T-helper 1 cell treated with Interleukin-12 subunit alpha and Interleukin-12 subunit beta and Interleukin-4 antibody, amounts not matched to agents 30 μg/mL and 1 μg/mL, for 36 hours (primary cell): ENCODE data around the gene KLHL35.

Source experiments
- H3K27ac Mint-ChIP-seq: one replicate; pipeline ENCODE4 v1.8.0; 2021; ENCODE audit warnings: mild to moderate bottlenecking, mixed read lengths
- H3K27me3 Mint-ChIP-seq: one replicate; pipeline ENCODE4 v1.8.0; 2021; ENCODE audit warnings: low read depth, mixed read lengths
- H3K36me3 Mint-ChIP-seq: one replicate; pipeline ENCODE4 v1.8.0; 2021; ENCODE audit warnings: low read depth, mixed read lengths
- H3K4me1 Mint-ChIP-seq: one replicate; pipeline ENCODE4 v1.8.0; 2021; ENCODE audit warnings: low read depth, mixed read lengths
- H3K4me3 Mint-ChIP-seq: one replicate; pipeline ENCODE4 v1.8.0; 2021; ENCODE audit warnings: mild to moderate bottlenecking, moderate library complexity, mixed read lengths
- H3K9me3 Mint-ChIP-seq: one replicate; pipeline ENCODE4 v1.8.0; 2021; ENCODE audit warnings: mixed read lengths

The KLHL35 gene

GRCh38 chr11:75439026-75439425, 6.0 kb upstream of the KLHL35 start:
- Mint-ChIP-seq H3K36me3 (no peaks in the 10 kb centered on the region), H3K27me3 (no peaks in the 10 kb centered on the region), H3K9me3 (no peaks in the 10 kb centered on the region), H3K4me3 (no peak overlapping the region), H3K27ac (no peak overlapping the region), H3K4me1 (no peaks in the 10 kb centered on the region)

DNA sequence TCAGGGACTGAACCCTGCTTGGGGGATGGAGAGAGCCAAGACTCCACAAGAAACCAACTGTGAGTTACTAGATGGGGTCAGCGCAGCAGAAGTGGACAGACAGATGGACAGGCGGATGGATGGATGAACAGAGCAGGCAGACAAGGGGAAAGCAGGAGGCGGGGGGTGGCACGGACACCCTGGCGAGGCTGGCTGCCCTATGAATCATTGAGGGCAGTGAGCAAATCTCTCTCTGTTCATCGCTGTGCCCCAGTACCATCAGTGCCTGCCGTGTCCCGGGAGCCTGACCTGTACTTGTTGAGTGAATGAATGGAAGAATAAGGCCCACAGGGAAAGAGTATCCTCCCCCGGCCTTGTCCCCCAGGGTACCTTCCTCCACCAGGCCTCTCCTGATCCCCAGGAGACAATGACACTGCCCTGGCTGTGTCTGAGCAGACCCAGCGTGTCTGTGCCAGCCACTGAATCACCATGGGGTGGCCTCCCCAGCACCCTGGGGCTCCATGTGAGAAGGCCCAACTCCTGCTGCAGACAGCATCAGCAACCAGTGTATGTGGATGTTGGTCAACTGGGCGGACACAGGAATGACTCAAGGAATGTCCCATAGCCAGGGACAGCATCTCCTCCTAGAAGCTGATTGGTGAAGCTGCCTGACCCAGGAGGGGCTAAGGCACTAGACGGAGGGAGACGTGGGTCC, 5.1 kb upstream of the KLHL35 start:
- H3K4me1 Mint-ChIP-seq: no peaks in the 10 kb centered on the region
- no peaks in the 10 kb centered on the region for H3K36me3 Mint-ChIP-seq
- H3K4me3 Mint-ChIP-seq: no peak overlapping the region
- peaks cover 7% of the 10 kb centered on the region for H3K27me3 Mint-ChIP-seq
- H3K27ac Mint-ChIP-seq: no peak overlapping the region
- H3K9me3 Mint-ChIP-seq: no peaks in the 10 kb centered on the region

GRCh38 chr11:75436806-75437205, 3.8 kb upstream of the KLHL35 start:
- H3K36me3 Mint-ChIP-seq: peaks cover 2% of the 10 kb centered on the region
- H3K27me3 Mint-ChIP-seq: peaks cover 20% of the 10 kb centered on the region
- H3K4me1 Mint-ChIP-seq: no peaks in the 10 kb centered on the region
- no peak overlapping the region for H3K27ac Mint-ChIP-seq
- H3K4me3 Mint-ChIP-seq: no peak overlapping the region
- no peaks in the 10 kb centered on the region for H3K9me3 Mint-ChIP-seq

- H3K27me3 Mint-ChIP-seq: peaks cover 32% of the 10 kb centered on the region
- no peak overlapping the region for H3K4me3 Mint-ChIP-seq
- H3K36me3 Mint-ChIP-seq: peaks cover 4% of the 10 kb centered on the region
- H3K4me1 Mint-ChIP-seq: peaks cover 7% of the 10 kb centered on the region
- no peaks in the 10 kb centered on the region for H3K9me3 Mint-ChIP-seq
- no peak overlapping the region for H3K27ac Mint-ChIP-seq
These were observed 2.5 kb upstream of the KLHL35 start for GRCh38 chr11:75435571-75435925.

DNA sequence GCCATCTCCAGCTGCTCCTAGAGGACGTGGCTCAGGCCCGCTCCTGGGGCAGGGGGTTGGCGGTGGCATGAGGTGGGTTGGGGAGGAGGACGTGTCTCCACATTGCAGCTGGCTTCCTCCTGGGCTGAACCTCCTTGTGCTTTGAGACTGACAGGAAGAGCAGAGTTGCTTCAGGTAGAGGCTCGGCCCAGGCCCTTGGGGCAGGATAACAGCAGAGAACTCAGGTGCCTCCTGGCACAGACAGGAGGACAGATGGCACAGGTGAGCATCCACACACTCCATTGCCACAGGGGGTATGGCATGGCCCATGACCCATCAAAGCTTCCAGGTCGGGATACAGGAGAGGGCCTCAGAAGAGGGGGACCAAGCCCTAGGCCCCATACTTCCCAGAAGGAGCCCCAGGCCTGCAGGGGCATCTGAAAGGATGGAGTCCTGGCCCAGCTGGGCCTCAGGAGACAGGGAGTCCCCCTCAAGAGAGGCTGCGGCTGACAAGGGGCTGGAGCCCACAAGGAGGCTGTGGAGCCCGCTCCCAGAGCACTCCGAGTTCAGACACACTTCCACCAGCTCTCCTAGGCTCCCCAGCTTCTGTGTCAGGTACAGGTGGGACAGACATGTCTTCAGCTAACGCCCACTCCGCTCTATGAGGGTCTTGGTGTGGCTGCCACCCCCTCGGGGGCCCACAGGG, 2.0 kb upstream of the KLHL35 start:
- Mint-ChIP-seq H3K36me3 (peaks cover 5% of the 10 kb centered on the region), H3K4me1 (peaks cover 8% of the 10 kb centered on the region), H3K9me3 (no peaks in the 10 kb centered on the region), H3K27me3 (peaks cover 34% of the 10 kb centered on the region), H3K4me3 (no peak overlapping the region), H3K27ac (no peak overlapping the region)

- Mint-ChIP-seq H3K27ac (no peak overlapping the region), H3K4me3 (no peak overlapping the region), H3K36me3 (peaks cover 9% of the 10 kb centered on the region), H3K27me3 (peaks cover 39% of the 10 kb centered on the region), H3K9me3 (peaks cover 4% of the 10 kb centered on the region), H3K4me1 (peaks cover 13% of the 10 kb centered on the region)
These were observed 1.0 kb upstream of the KLHL35 start for GRCh38 chr11:75434051-75434450.

- Mint-ChIP-seq H3K9me3 (peaks cover 6% of the 10 kb centered on the region), H3K27ac (no peak overlapping the region), H3K27me3 (peaks cover 45% of the 10 kb centered on the region), H3K4me3 (no peak overlapping the region), H3K4me1 (peaks cover 17% of the 10 kb centered on the region), H3K36me3 (peaks cover 12% of the 10 kb centered on the region)
These were observed 440 bp upstream of the KLHL35 start for GRCh38 chr11:75433443-75433842.

DNA sequence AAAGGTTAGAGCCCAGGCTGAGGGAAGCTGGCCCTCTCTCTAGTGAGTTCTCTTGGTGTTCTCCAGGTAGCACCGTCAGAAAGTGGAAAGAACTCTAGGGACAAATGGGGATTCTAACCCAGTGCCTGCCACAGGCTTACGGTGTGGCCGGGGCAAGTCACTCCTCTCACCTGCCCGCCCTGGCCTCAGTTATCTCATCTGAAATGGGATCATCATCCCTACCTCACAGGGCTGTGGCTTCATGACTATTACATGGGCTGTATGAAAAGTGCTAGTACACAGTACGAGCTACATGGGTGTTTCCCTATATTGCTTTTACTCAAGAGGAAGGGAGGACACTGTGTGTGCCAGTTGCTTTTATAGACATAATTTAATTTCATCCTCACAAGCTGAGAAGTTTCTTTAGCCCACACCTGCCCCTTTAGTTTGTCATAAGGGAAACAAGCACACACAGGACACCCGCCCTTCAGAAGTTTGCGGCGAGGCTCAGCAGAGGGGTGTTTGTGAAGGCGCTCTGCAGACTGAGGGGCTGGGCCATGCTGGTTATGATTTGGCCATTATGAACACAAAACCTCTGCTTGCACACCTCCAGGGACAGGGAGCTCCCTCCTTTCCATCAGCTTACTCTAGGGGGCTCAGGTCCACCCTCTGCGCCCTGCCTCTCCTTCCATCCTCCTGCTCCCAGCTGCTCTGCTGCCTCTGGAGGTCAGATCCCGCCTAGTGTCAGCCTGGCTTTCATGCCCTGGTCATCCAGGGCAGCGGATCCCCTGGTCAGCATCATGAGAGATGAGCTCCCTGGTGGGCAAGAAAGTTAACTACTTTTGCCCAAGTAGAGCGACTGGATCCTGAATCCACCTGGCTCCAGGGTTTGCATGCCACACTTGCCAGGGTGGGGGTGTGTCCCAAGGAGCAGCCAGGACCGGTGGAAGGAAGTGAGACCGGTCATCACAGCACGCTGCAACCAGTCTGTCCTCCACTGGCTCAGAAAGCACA, 1.2 kb downstream of the KLHL35 start:
- peaks cover 6% of the 10 kb centered on the region for H3K9me3 Mint-ChIP-seq
- H3K4me1 Mint-ChIP-seq: peaks cover 23% of the 10 kb centered on the region
- peaks cover 12% of the 10 kb centered on the region for H3K36me3 Mint-ChIP-seq
- peaks cover 56% of the 10 kb centered on the region for H3K27me3 Mint-ChIP-seq
- no peak overlapping the region for H3K27ac Mint-ChIP-seq
- H3K4me3 Mint-ChIP-seq: no peak overlapping the region

DNA sequence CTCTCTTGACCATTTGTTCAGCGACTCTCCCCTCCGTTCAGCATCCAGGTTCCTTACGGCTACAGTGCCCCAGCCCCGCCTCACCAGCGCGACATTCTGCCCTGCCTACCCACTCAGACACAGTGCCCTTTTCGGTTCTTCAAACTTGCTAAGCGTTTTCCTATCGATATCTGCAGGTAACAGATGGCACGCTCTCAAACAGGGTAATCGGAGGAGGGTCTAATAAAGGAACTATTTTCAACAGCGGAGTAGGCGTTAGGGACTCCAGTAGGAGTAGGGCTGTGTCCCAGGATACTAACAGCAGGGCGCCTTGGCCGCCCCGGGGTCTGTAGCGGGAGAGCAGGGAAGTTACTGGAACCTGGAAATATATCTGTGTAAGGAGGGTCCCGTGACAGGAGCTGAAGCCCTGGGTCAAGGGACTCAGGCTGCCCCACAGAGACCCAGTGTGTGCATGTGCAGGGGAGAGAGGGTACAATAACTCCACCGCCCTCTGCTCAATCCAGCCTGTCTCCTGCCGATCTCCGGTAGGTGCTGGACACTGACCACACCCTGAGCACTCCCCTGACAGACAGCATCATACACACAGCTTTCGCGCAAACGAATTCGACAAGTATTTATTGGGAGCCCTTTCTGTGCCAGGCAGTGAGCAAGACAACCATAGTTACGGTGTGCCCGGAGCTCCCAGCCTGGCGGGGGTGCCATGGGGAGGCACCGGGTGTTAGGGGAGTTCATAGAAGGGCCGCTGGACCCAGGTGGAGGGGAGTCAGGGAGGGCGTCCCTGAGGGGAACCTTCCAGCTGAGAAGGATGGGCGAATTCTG, 2.1 kb downstream of the KLHL35 start:
- H3K27ac Mint-ChIP-seq: peak overlapping the region; percentile 77
- H3K4me3 Mint-ChIP-seq: peak overlapping the region; percentile 84
- H3K9me3 Mint-ChIP-seq: peaks cover 6% of the 10 kb centered on the region
- peaks cover 12% of the 10 kb centered on the region for H3K36me3 Mint-ChIP-seq
- H3K27me3 Mint-ChIP-seq: peaks cover 56% of the 10 kb centered on the region
- H3K4me1 Mint-ChIP-seq: peaks cover 23% of the 10 kb centered on the region

- H3K27me3 Mint-ChIP-seq: peaks cover 56% of the 10 kb centered on the region
These were observed 2.9 kb downstream of the KLHL35 start for GRCh38 chr11:75429902-75430713.

DNA sequence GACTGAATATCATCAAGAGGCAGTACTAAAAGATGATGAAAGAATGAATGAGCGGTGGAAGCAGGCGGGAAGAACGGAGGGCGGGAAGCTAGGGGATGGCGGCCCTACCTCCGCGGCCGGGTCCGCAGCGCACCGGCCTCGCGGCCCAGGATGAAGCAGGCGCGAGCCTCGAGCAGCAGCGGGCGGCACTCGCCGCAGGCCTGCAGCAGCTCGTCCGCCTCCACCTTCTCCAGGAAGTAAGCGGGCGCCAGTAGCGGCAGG, 3.4 kb downstream of the KLHL35 start:
- peaks cover 23% of the 10 kb centered on the region for H3K4me1 Mint-ChIP-seq
- peaks cover 12% of the 10 kb centered on the region for H3K36me3 Mint-ChIP-seq
- peak overlapping the region; percentile 79 for H3K4me3 Mint-ChIP-seq
- H3K27ac Mint-ChIP-seq: peak overlapping the region; percentile 69
- H3K27me3 Mint-ChIP-seq: peaks cover 56% of the 10 kb centered on the region
- H3K9me3 Mint-ChIP-seq: peaks cover 6% of the 10 kb centered on the region

More at GRCh38 chr11:75429902-75430713, 2.9 kb downstream of the KLHL35 start:
- peaks cover 23% of the 10 kb centered on the region for H3K4me1 Mint-ChIP-seq
- H3K4me3 Mint-ChIP-seq: peak overlapping the region; percentile 84
- H3K9me3 Mint-ChIP-seq: peaks cover 6% of the 10 kb centered on the region
- peak overlapping the region; percentile 77 for H3K27ac Mint-ChIP-seq
- H3K36me3 Mint-ChIP-seq: peaks cover 12% of the 10 kb centered on the region

DNA sequence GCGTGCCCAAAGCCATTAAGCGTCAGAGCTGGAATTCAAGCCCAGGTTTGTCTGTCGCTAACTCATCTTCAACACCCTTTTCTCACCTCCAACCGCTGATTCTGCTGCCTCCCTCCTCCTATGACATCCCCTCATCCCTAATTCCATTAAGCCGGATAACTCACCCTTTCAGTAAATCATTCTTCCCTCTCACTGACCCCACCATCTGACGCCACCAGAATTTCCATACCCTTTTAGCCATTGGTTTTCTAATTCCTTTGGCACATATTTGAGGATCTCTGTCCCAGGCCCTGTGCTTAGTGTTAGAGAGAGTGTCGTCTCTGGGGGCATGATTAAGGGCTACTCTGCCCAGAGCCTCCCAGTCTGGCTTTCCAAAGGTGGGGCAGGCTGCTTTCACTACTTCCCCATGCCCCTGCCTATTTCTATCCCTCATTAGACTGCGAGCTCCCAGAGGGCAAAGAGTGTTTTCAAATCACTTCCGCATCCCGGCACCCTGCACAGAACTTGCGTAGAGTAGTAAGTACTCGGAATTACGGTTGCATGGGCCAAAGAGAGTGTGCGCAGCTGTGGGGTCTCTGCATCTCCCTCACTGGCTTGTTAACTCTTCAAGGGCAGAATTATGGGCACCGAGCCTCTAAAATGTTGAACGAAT, 3.9 kb downstream of the KLHL35 start:
- H3K27me3 Mint-ChIP-seq: peaks cover 56% of the 10 kb centered on the region
- peak overlapping the region; percentile 69 for H3K27ac Mint-ChIP-seq
- peaks cover 23% of the 10 kb centered on the region for H3K4me1 Mint-ChIP-seq
- peaks cover 6% of the 10 kb centered on the region for H3K9me3 Mint-ChIP-seq
- peak overlapping the region; percentile 79 for H3K4me3 Mint-ChIP-seq
- peaks cover 12% of the 10 kb centered on the region for H3K36me3 Mint-ChIP-seq

DNA sequence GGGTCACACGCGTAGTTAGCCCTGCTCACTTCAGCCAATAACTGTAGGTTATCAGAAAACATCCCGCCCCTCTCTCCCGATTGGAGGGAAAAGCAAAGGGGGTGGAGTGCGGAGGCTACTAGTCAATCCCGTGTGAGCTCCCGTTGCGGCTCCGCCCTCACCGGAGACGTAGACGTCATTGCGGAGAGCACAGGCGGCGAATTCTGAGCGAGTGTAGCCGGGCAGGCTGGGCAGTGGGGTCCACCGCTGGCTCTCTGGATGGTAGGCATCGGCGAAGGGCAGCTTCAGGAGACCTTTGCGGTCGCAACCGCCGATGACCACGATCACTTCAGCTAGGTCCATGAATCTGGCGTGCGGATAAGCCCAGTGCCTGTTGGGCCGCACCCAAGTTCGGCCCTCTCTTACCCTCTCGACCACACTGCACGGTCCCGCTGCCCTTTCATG, 4.7 kb downstream of the KLHL35 start:
- peak overlapping the region; percentile 62 for H3K4me3 Mint-ChIP-seq
- H3K36me3 Mint-ChIP-seq: peaks cover 12% of the 10 kb centered on the region
- no peak overlapping the region for H3K27ac Mint-ChIP-seq
- peaks cover 6% of the 10 kb centered on the region for H3K9me3 Mint-ChIP-seq
- H3K4me1 Mint-ChIP-seq: peaks cover 23% of the 10 kb centered on the region
- H3K27me3 Mint-ChIP-seq: peaks cover 51% of the 10 kb centered on the region
